Measurements from ENCODE around the gene PRDM16.

PRDM16 gene

GRCh38 chr1:3075666-3076362, 6.8 kb downstream of the PRDM16 start:
- Histone ChIP-seq H2AFZ (ENCODE audit: low read length) (no peak overlapping the region), H3K9me2 (ENCODE audit: low read depth, low read length) (no peaks in the 10 kb centered on the region), H3K27me3 (ENCODE audit: insufficient read depth, low read length) (no peaks in the 10 kb centered on the region), H3K79me2 (ENCODE audit: insufficient read depth, low read length) (no peaks in the 10 kb centered on the region), H3F3A (ENCODE audit: insufficient read depth, low read length) (no peaks in the 10 kb centered on the region), H3K4me2 (ENCODE audit: low read length) (no peak overlapping the region), H3K9me3 (ENCODE audit: low read length) (no peaks in the 10 kb centered on the region), H3K27ac (ENCODE audit: low read depth, low read length, poor library complexity, severe bottlenecking) (no peak overlapping the region), H3K36me3 (ENCODE audit: insufficient read depth, low read length) (no peaks in the 10 kb centered on the region), H3K9ac (ENCODE audit: low read length) (no peak overlapping the region), H3K4me3 (ENCODE audit: low read depth, low read length, poor library complexity, severe bottlenecking) (no peak overlapping the region), H4K20me1 (ENCODE audit: insufficient read depth, low read length) (no peaks in the 10 kb centered on the region), H3K4me1 (ENCODE audit: insufficient read depth, low read length, severe bottlenecking) (no peaks in the 10 kb centered on the region)
- TF ChIP-seq CTCF (IDR thresholded peaks at IDR 0.05; ENCODE audit: low read length): no peak
- no peak for TF ChIP-seq EZH2 (IDR thresholded peaks at IDR 0.05; ENCODE audit: borderline replicate concordance, low read length)

- H3K4me1 ChIP-seq (ENCODE audit: insufficient read depth, low read length, severe bottlenecking): no peaks in the 10 kb centered on the region
- H4K20me1 ChIP-seq (ENCODE audit: insufficient read depth, low read length): no peaks in the 10 kb centered on the region
- H3K9me2 ChIP-seq (ENCODE audit: low read depth, low read length): no peaks in the 10 kb centered on the region
- no peaks in the 10 kb centered on the region for H3K27me3 ChIP-seq (ENCODE audit: insufficient read depth, low read length)
- no peak overlapping the region for H3K4me2 ChIP-seq (ENCODE audit: low read length)
- no peaks in the 10 kb centered on the region for H3K79me2 ChIP-seq (ENCODE audit: insufficient read depth, low read length)
- H3K27ac ChIP-seq (ENCODE audit: low read depth, low read length, poor library complexity, severe bottlenecking): no peak overlapping the region
- no peak overlapping the region for H3K9ac ChIP-seq (ENCODE audit: low read length)
- no peak overlapping the region for H2AFZ ChIP-seq (ENCODE audit: low read length)
- TF ChIP-seq EZH2 (IDR thresholded peaks at IDR 0.05; ENCODE audit: borderline replicate concordance, low read length) (no peak), CTCF (IDR thresholded peaks at IDR 0.05; ENCODE audit: low read length) (no peak)
- H3K4me3 ChIP-seq (ENCODE audit: low read depth, low read length, poor library complexity, severe bottlenecking): no peak overlapping the region
- H3K36me3 ChIP-seq (ENCODE audit: insufficient read depth, low read length): no peaks in the 10 kb centered on the region
- no peaks in the 10 kb centered on the region for H3F3A ChIP-seq (ENCODE audit: insufficient read depth, low read length)
- H3K9me3 ChIP-seq (ENCODE audit: low read length): no peaks in the 10 kb centered on the region
These were observed 7.3 kb downstream of the PRDM16 start for GRCh38 chr1:3076363-3076740.

GRCh38 chr1:3077081-3077480, 8.1 kb downstream of the PRDM16 start:
- no peaks in the 10 kb centered on the region for H3K4me1 ChIP-seq (ENCODE audit: insufficient read depth, low read length, severe bottlenecking)
- no peaks in the 10 kb centered on the region for H3K79me2 ChIP-seq (ENCODE audit: insufficient read depth, low read length)
- H3K36me3 ChIP-seq (ENCODE audit: insufficient read depth, low read length): no peaks in the 10 kb centered on the region
- H3K4me2 ChIP-seq (ENCODE audit: low read length): no peak overlapping the region
- no peak overlapping the region for H3K9ac ChIP-seq (ENCODE audit: low read length)
- no peak overlapping the region for H2AFZ ChIP-seq (ENCODE audit: low read length)
- H3K9me2 ChIP-seq (ENCODE audit: low read depth, low read length): no peaks in the 10 kb centered on the region
- no peaks in the 10 kb centered on the region for H3K27me3 ChIP-seq (ENCODE audit: insufficient read depth, low read length)
- no peaks in the 10 kb centered on the region for H3K9me3 ChIP-seq (ENCODE audit: low read length)
- no peak overlapping the region for H3K27ac ChIP-seq (ENCODE audit: low read depth, low read length, poor library complexity, severe bottlenecking)
- no peaks in the 10 kb centered on the region for H4K20me1 ChIP-seq (ENCODE audit: insufficient read depth, low read length)
- no peak overlapping the region for H3K4me3 ChIP-seq (ENCODE audit: low read depth, low read length, poor library complexity, severe bottlenecking)
- H3F3A ChIP-seq (ENCODE audit: insufficient read depth, low read length): no peaks in the 10 kb centered on the region
- TF ChIP-seq EZH2 (IDR thresholded peaks at IDR 0.05; ENCODE audit: borderline replicate concordance, low read length) (no peak), CTCF (IDR thresholded peaks at IDR 0.05; ENCODE audit: low read length) (no peak)

Measured in OCI-LY1 (cell line).